Cortex of kidney (tissue), 1 donor: Measurements from ENCODE around the gene MUC16.

Experiments
- DNase-seq: peaks from one replicate; lab custom pipeline; 2025; lab: John Stamatoyannopoulos, UW

MUC16 gene

DNA sequence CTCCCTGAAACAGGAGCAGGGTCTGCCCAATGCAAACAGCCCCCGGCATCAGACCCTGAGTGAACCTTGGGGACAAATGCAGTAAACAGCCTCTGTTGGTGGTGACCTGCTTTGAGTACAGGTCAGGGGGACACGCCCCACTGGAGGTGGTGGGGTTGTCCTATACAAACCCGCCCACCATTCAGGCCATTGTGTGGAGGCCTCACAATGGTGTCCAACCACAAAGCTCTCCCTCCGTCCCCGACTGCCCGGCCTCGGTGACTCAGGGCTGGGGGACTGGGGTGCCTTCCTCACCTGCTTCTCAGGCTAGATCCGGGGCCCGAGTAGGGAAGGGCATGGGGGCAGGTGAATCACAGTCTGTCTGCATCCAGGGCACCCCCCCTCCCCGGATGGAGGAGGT, 1.5 kb downstream of the MUC16 start:
- DNase-seq: no peak

DNA sequence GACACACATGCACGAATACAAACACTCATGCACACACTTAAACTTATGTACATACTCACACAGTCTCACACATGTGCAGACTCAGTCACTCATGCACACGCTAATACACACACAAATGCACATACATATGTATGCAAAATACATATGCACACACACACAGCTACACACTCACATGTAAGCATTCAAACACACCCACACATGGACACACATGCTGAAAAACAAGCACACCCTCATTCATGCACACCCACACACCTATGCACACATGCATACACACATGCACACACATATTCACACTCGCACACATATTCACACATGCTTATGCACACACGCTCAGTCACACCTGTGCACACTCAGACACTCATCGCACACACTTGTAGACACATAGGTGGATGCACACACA, 9.3 kb downstream of the MUC16 start:
- DNase-seq: no peak

GRCh38 chr19:8988204-8988603, 22.0 kb downstream of the MUC16 start:
- no peak for DNase-seq

- no peak for DNase-seq
Measured at GRCh38 chr19:8986296-8986695, 23.9 kb downstream of the MUC16 start.

GRCh38 chr19:8973501-8974091, 36.6 kb downstream of the MUC16 start:
- DNase-seq: no peak

DNA sequence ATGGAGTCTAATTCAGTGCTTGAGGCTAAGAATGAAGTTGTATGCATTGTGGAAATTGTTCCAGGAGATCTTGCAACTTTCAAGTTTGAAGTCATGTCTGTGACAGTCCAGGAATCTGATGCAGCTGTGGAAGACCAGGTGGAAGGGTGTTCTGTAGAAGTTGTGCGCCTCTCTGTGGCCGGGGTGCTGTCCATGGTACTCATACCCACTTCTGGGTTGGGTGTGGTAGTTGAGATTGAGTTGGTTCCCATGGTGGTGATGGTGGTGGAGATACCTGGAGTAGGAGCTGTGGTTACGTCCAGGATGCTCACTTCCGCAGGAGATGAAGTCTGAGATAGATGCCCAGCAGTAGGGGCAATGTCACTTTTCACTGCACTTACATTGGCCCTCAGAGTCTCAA, 44.3 kb downstream of the MUC16 start:
- DNase-seq: no peak
